ENCODE measurements around the gene EFR3B. TPM values are rescaled to one million over a fixed set of nuclear protein-coding genes. Genes with fewer than 3 reads are reported as not detected.

EFR3B gene
- total and polyA plus RNA-seq, 2 of the 13 experiments (the other 11 are each of a cell fraction or from before 2014, with no cell fraction given) = 0.42 TPM

- ATAC-seq = peak; percentile 67
- intact Hi-C loops (cut with micrococcal nuclease; ENCODE audit: unreplicated experiment) = no loop called here
- no peak for FAIRE-seq
- TF ChIP-seq FOSL1 (CRISPR knock-in tag; IDR thresholded peaks at IDR 0.05; ENCODE audit: borderline replicate concordance) (no peak), ZBTB2 (CRISPR knock-in tag; IDR thresholded peaks at IDR 0.05; ENCODE audit: low read depth) (no peak), KMT2A (CRISPR knock-in tag; IDR thresholded peaks at IDR 0.05) (no peak), PITX1 (CRISPR knock-in tag; IDR thresholded peaks at IDR 0.05) (no peak)
- no peaks in the 10 kb centered on the region for H3K4me1 ChIP-seq (ENCODE audit: insufficient read depth, low read length)
- in situ Hi-C loops (cut with HindIII; ENCODE audit: extremely low pct_ligation_motif_present, low pct_unique_long_range_greater_than_20kb) = no loop called here
- WGBS (ENCODE audit: low lambda C conversion rate) = 28% methylated on average over 5 of the region's 6 CpGs
- H3K27ac ChIP-seq (ENCODE audit: extremely low read length, insufficient read depth, low read length) = no peak overlapping the region
- no peak overlapping the region for H3K4me3 ChIP-seq (replicated peaks in 1 of 3; ENCODE audit: insufficient read depth in 1 of 3, low read depth in 2 of 3, low read length in 3 of 3)
- H3K4me2 ChIP-seq (ENCODE audit: low read depth, low read length) = no peak overlapping the region
- H2AFZ ChIP-seq (ENCODE audit: low read length) = no peak overlapping the region
- ChIA-PET POLR2A (no interaction called here), CTCF (ENCODE audit: low intra/inter-chr PET ratio, low total read pairs) (no interaction called here)
- no peaks in the 10 kb centered on the region for H3K36me3 ChIP-seq (replicated peaks in 1 of 2; ENCODE audit: control insufficient read depth in 1 of 2, insufficient read depth in 2 of 2, low read length in 2 of 2)
- H3K9ac ChIP-seq (ENCODE audit: insufficient read depth, low read depth, low read length) = no peak overlapping the region
- no peaks in the 10 kb centered on the region for H3K79me2 ChIP-seq (ENCODE audit: insufficient read depth, low read length)
- no peaks in the 10 kb centered on the region; a peak in 2 of 5 replicates for H3K27me3 ChIP-seq (ENCODE audit: control insufficient read depth in 1 of 2, insufficient read depth in 2 of 2, low read length in 2 of 2)
- no peaks in the 10 kb centered on the region for H3K9me3 ChIP-seq (ENCODE audit: low read length)
- DNase-seq (ENCODE audit: low spot score) = no peak
- no peaks in the 10 kb centered on the region for H4K20me1 ChIP-seq (ENCODE audit: insufficient read depth, low read length)
- no TSS peak for BruUV-seq (replicated peaks)
These were observed 47.1 kb downstream of the EFR3B start for GRCh38 chr2:25088817-25089516.

- POLR2A ChIA-PET = no interaction called here
- 32% methylated on average over 11 of the region's 11 CpGs for WGBS (ENCODE audit: low lambda C conversion rate)
- no peaks in the 10 kb centered on the region for H3K4me1 ChIP-seq (ENCODE audit: insufficient read depth, low read length)
- in situ Hi-C loops (cut with HindIII; ENCODE audit: extremely low pct_ligation_motif_present, low pct_unique_long_range_greater_than_20kb) = no loop called here
- no peak for TF ChIP-seq ZNF691 (CRISPR knock-in tag; IDR thresholded peaks at IDR 0.05; ENCODE audit: borderline replicate concordance, low read depth)
- TF ChIP-seq ZNF30 (CRISPR knock-in tag; IDR thresholded peaks at IDR 0.05) = no peak
- TF ChIP-seq RBM39 (IDR thresholded peaks at IDR 0.05; ENCODE audit: low read depth, low read length, poor library complexity, severe bottlenecking) = no peak
- no peak for TF ChIP-seq MAFG (CRISPR knock-in tag; IDR thresholded peaks at IDR 0.05)
- TF ChIP-seq PAWR (CRISPR knock-in tag; IDR thresholded peaks at IDR 0.05; ENCODE audit: borderline replicate concordance) = no peak
- intact Hi-C loops (cut with micrococcal nuclease; ENCODE audit: unreplicated experiment) = no loop called here
- FAIRE-seq (no peak), DNase-seq (ENCODE audit: low spot score) (no peak), ATAC-seq (no peak)
- no peaks in the 10 kb centered on the region for H3K36me3 ChIP-seq (replicated peaks in 1 of 2; ENCODE audit: control insufficient read depth in 1 of 2, insufficient read depth in 2 of 2, low read length in 2 of 2)
- no TSS peak for BruUV-seq (replicated peaks)
- H3K9me3 ChIP-seq (ENCODE audit: low read length) = no peaks in the 10 kb centered on the region
- H3K4me2 ChIP-seq (ENCODE audit: low read depth, low read length) = no peak overlapping the region
- no peaks in the 10 kb centered on the region; a peak in 2 of 5 replicates for H3K27me3 ChIP-seq (ENCODE audit: control insufficient read depth in 1 of 2, insufficient read depth in 2 of 2, low read length in 2 of 2)
- H3K79me2 ChIP-seq (ENCODE audit: insufficient read depth, low read length) = no peaks in the 10 kb centered on the region
- no peak overlapping the region for H3K4me3 ChIP-seq (replicated peaks in 1 of 3; ENCODE audit: insufficient read depth in 1 of 3, low read depth in 2 of 3, low read length in 3 of 3)
- no peak overlapping the region for H3K9ac ChIP-seq (ENCODE audit: insufficient read depth, low read depth, low read length)
- no peak overlapping the region for H2AFZ ChIP-seq (ENCODE audit: low read length)
- CTCF ChIA-PET (ENCODE audit: low intra/inter-chr PET ratio, low total read pairs) = no interaction called here
- no peak overlapping the region for H3K27ac ChIP-seq (ENCODE audit: extremely low read length, insufficient read depth, low read length)
- no peaks in the 10 kb centered on the region for H4K20me1 ChIP-seq (ENCODE audit: insufficient read depth, low read length)
These were observed 47.9 kb downstream of the EFR3B start for GRCh38 chr2:25089605-25090315.
